Upper lobe of left lung (tissue), 6 donors: Measurements from ENCODE around the gene SBF2. TPM values are rescaled to one million over a fixed set of nuclear protein-coding genes. Genes with fewer than 3 reads are reported as not detected.
"Not testable (repeated sequence)": the region's sequence is repeated elsewhere in the genome, so short reads cannot be mapped to it uniquely, and the experiment has no call there.

ENCODE experiments used
- ATAC-seq, 2 donors: fragments of 200-7000 bp; cut with Tn5 transposase; one replicate each; pipeline ENCODE4 v1.9.1; 2022; ENCODE audit warnings: mild to moderate bottlenecking in 2 of 2, moderate library complexity in 2 of 2; ENCODE audit not compliant: low FRiP score in 2 of 2
- DNase-seq, 2 donors: peaks; one replicate each; pipeline ENCODE4 v3.0.0-alpha.2; 2019 to 2020
- H3K27ac ChIP-seq, 4 donors: fragments of 200-600 bp; sonication (generic); one replicate each; pipeline ENCODE4 v1.5.1; 2016 to 2019
- H3K27me3 ChIP-seq, 4 donors: fragments of 200-600 bp; sonication (generic); one replicate each; pipeline ENCODE4 v1.5.1; 2017 to 2019
- H3K36me3 ChIP-seq, 4 donors: fragments of 200-600 bp; sonication (generic); one replicate each; pipeline ENCODE4 v1.5.1; 2016 to 2019
- H3K4me1 ChIP-seq, 4 donors: fragments of 200-600 bp; sonication (generic); one replicate each; pipeline ENCODE4 v1.5.1; 2018 to 2019
- H3K4me3 ChIP-seq, 4 donors: fragments of 200-600 bp; sonication (generic); one replicate each; pipeline ENCODE4 v1.5.1; 2017 to 2019; ENCODE audit warnings: mild to moderate bottlenecking in 2 of 4, moderate library complexity in 1 of 4
- H3K9me3 ChIP-seq, 4 donors: fragments of 200-600 bp; sonication (generic); one replicate each; pipeline ENCODE4 v1.5.1; 2018 to 2019
- CTCF ChIP-seq, 6 experiments: fragments of 450-650 bp in 4 of 6; fragments of 200-600 bp in 2 of 6; sonication (generic) in 2 of 6; IDR thresholded peaks; one replicate each; pipeline ENCODE4 v1.5.1; 2016 to 2019; ENCODE audit warnings: antibody characterized with exemption in 6 of 6
- EP300 ChIP-seq, 4 donors: sonication (generic); formaldehyde crosslinking; IDR thresholded peaks; one replicate each; pipeline ENCODE4 v1.5.1; 2017; ENCODE audit warnings: antibody characterized with exemption in 4 of 4, control low read depth in 2 of 4
- POLR2A ChIP-seq, 4 donors: fragments of 450-650 bp; IDR thresholded peaks; one replicate each; pipeline ENCODE4 v1.5.1; 2016 to 2017; ENCODE audit warnings: antibody characterized with exemption in 4 of 4, mild to moderate bottlenecking in 2 of 4
- POLR2AphosphoS5 ChIP-seq, 2 donors: sonication (generic); formaldehyde crosslinking; IDR thresholded peaks; one replicate each; pipeline ENCODE4 v1.5.1; 2017; ENCODE audit warnings: antibody characterized with exemption in 2 of 2
- WGBS, 2 donors: methylation state at CpG; one replicate each; pipeline ENCODE4 v1.1.5; 2017 to 2018; 5-methylcytosine and 5-hydroxymethylcytosine counted together
- total RNA-seq, 6 donors: library from RNA; depleted of rRNA in 4 of 6; stranded (reverse); fragments of >200 nt in 4 of 6; gene quantifications; one replicate each; pipeline versions ENCODE4 v1.1.0 to v1.2.1, GENCODE V29; 2016 to 2021
- donor health status: DM: no; HTN: no; CAD: no; lungs with moderate emphysema.
- donor health status: DM: no; HTN: yes; CAD: no; lungs with severe emphysema.

SBF2 gene
- total RNA-seq, 6 donors from 2014 or later: 22.2 to 54.5 (median 41.2) TPM

DNA sequence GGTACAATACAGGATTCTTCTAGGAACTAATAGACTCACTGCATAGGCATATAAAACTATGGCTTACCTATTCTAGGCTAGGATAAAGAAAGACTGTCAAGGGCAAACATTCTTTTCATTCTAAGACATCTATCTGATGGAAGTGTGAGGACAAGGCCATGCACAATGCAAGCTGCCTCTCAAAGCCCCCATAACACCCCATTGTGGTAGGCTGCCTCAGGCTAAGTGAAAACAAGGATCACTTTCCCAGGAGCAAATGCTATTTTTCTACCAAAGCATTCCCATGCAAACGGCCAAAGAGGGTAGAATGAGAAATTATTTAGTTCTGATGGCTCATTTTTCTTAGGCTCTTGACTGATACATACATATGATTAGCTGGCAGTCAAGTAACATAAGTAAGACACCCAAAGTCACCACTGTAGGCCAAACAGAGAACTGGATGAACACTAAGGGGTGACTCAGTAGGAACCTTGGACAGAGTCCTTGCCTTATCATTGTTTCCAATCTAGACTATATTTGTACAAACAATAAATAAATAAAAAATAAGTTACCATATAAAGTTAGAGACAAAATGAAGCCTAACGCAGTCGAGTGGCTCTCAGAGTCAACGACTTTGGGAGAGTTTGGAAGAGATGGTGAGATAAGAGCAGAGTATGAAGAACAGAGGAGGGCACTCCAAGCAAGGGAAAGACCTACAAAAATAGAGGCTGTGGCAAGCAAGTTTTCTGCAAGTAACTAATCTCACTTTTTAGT is 303.6 kb downstream of the SBF2 start:
- TF ChIP-seq POLR2AphosphoS5 (IDR thresholded peaks at IDR 0.05): no peak
- TF ChIP-seq EP300 (IDR thresholded peaks at IDR 0.05): no peak
- TF ChIP-seq CTCF (IDR thresholded peaks at IDR 0.05): no peak
- TF ChIP-seq POLR2A (IDR thresholded peaks at IDR 0.05): no peak
- H3K4me1 ChIP-seq: no peaks in the 10 kb centered on the region
- WGBS, 2 donors: 54 to 55% methylated on average over 4 of the region's 4 CpGs
- ATAC-seq (no peak), DNase-seq (no peak)
- H3K27me3 ChIP-seq: no peaks in the 10 kb centered on the region
- H3K27ac ChIP-seq: no peak overlapping the region
- H3K4me3 ChIP-seq: no peak overlapping the region
- H3K36me3 ChIP-seq: peaks cover 0 to 18% (median 0%) of the 10 kb centered on the region in 4 donors
- no peaks in the 10 kb centered on the region for H3K9me3 ChIP-seq

DNA sequence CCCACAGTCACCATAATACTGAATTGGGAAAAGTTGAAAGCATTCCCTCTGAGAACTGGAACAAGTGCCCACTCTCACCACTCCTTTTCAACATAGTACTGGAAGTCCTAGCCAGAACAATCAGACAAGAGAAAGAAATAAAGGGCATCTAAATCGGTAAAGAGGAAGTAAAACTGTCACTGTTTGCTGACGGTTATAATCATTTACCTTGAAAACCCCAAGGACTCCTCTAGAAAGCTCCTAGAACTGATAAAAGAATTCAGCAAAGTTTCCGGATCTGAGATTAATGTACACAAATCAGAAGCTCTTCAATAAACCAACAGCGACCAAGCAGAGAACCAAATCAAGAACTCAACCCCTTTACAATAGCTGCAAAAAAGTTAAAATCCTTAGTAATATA is 306.7 kb downstream of the SBF2 start:
- H3K27me3 ChIP-seq, DNase-seq, H3K9me3 ChIP-seq, ATAC-seq, H3K27ac ChIP-seq, H3K4me3 ChIP-seq, H3K4me1 ChIP-seq: not testable (repeated sequence)
- 72 to 94% methylated on average over 4 of the region's 4 CpGs for WGBS, 2 donors
- H3K36me3 ChIP-seq: peaks cover 0 to 14% (median 0%) of the 10 kb centered on the region in 4 donors

GRCh38 chr11:9982796-9983579 is 311.0 kb downstream of the SBF2 start:
- no peaks in the 10 kb centered on the region for H3K9me3 ChIP-seq
- no peak overlapping the region for H3K27ac ChIP-seq
- no peaks in the 10 kb centered on the region for H3K27me3 ChIP-seq
- TF ChIP-seq POLR2AphosphoS5 (IDR thresholded peaks at IDR 0.05) (no peak), POLR2A (IDR thresholded peaks at IDR 0.05) (no peak), CTCF (IDR thresholded peaks at IDR 0.05) (no peak), EP300 (IDR thresholded peaks at IDR 0.05) (no peak)
- H3K36me3 ChIP-seq: peaks cover 0 to 10% (median 0%) of the 10 kb centered on the region in 4 donors
- 95 to 97% methylated on average over 14 to 16 of the region's 16 CpGs for WGBS, 2 donors
- DNase-seq (no peak), ATAC-seq (no peak)
- peaks cover 0 to 2% (median 0%) of the 10 kb centered on the region in 4 donors for H3K4me1 ChIP-seq
- H3K4me3 ChIP-seq: no peak overlapping the region

DNA sequence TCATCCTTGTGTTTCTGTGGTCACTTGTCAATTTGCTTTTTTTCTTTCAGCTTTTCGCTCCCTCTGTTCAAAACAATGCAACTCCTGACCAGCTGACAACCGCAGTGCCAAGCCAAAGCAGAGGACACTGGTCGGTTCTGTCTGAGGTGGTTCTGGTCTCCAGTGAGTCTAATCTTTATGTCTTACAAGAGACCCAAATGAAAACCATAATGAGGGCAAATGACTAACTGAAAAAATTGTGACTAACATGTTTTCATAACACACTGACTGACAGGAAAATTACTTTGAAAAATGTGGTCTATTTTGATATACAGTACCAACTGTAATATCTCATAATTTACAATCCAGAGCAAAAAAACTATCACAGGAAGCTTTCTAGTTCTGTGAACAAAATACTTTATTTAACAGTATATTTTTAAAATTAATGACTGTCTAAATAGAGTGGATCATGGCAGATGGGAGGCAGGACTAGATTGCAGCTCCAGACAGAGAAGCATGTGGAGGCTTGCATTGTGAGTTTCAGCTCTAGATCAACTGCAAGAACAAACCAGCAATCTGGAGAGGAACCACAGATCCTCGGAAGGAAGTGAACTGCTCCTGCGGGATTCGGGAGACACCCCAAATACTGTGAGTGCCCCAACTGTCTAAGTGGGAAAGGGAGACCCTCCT is 311.8 kb downstream of the SBF2 start:
- WGBS, 2 donors: 76 to 83% methylated on average over 6 of the region's 6 CpGs

More for the DNA sequence above, 311.8 kb downstream of the SBF2 start:
- Histone ChIP-seq H3K4me3 (no peak overlapping the region), H3K36me3 (peaks cover 0 to 4% (median 0%) of the 10 kb centered on the region in 4 donors), H3K27me3 (no peaks in the 10 kb centered on the region), H3K27ac (no peak overlapping the region), H3K9me3 (no peaks in the 10 kb centered on the region), H3K4me1 (peaks cover 0 to 7% (median 2%) of the 10 kb centered on the region in 4 donors)
- TF ChIP-seq POLR2AphosphoS5 (IDR thresholded peaks at IDR 0.05) (no peak), POLR2A (IDR thresholded peaks at IDR 0.05) (no peak), CTCF (IDR thresholded peaks at IDR 0.05) (no peak), EP300 (IDR thresholded peaks at IDR 0.05) (no peak)
- ATAC-seq: no peak
- DNase-seq: no peak
